Myocyte (in vitro differentiated cells): Measurements from ENCODE around the gene HOXC6. TPM values are rescaled to one million over a fixed set of nuclear protein-coding genes. Genes with fewer than 3 reads are reported as not detected.

ENCODE experiments used
- DNase-seq: peaks from one replicate; pipeline ENCODE4 v3.0.0-alpha.2; 2012; ENCODE audit warnings: low read depth
- total RNA-seq: library from RNA; depleted of rRNA; stranded (reverse); fragments of >200 nt; gene quantifications from 2 replicates; pipeline ENCODE4 v1.2.3, GENCODE V29; 2014

Gene HOXC6
- total RNA-seq, 1 donor from 2014 or later: 2.3 TPM

- DNase-seq: no peak
Observed at GRCh38 chr12:53989227-53990113, 38.8 kb upstream of the HOXC6 start.

GRCh38 chr12:53990311-53991076 lies 37.7 kb upstream of the HOXC6 start:
- DNase-seq: no peak

GRCh38 chr12:53991077-53991460 lies 37.2 kb upstream of the HOXC6 start:
- peak; percentile 63 for DNase-seq

GRCh38 chr12:53992377-53992889 lies 35.8 kb upstream of the HOXC6 start:
- DNase-seq: no peak

- DNase-seq: no peak
Observed at GRCh38 chr12:53993162-53994008, 34.9 kb upstream of the HOXC6 start.

- DNase-seq: no peak
Observed at GRCh38 chr12:53994009-53994263, 34.3 kb upstream of the HOXC6 start.

GRCh38 chr12:53994264-53995001 lies 33.8 kb upstream of the HOXC6 start:
- DNase-seq: no peak

GRCh38 chr12:53995002-53995377 lies 33.2 kb upstream of the HOXC6 start:
- DNase-seq: no peak

GRCh38 chr12:53995378-53996239 lies 32.6 kb upstream of the HOXC6 start:
- no peak for DNase-seq

- DNase-seq: no peak
Observed at GRCh38 chr12:53996240-53997203, 31.7 kb upstream of the HOXC6 start.

- DNase-seq: no peak
Observed at GRCh38 chr12:53997204-53998109, 30.8 kb upstream of the HOXC6 start.

GRCh38 chr12:53998110-53998899 lies 29.9 kb upstream of the HOXC6 start:
- DNase-seq: no peak

GRCh38 chr12:53998900-53999236 lies 29.4 kb upstream of the HOXC6 start:
- no peak for DNase-seq

- DNase-seq: peak; percentile 93
Observed at GRCh38 chr12:53999559-54000115, 28.6 kb upstream of the HOXC6 start.

GRCh38 chr12:54000116-54001114 lies 27.8 kb upstream of the HOXC6 start, which contains the start of gene HOXC9:
HOXC9 (plus strand) TSS chr12:54000161; CDS start chr12:54000189, 28 bp downstream.
- peak; percentile 65 for DNase-seq
